Loucy (cell line): ENCODE measurements around the gene SEPTIN2.

Source experiments
- H2AFZ ChIP-seq: fragments of 200-600 bp; sonication (generic); 2 replicates; pipeline ENCODE4 v1.6.0; 2016; ENCODE audit warnings: antibody characterized with exemption, mild to moderate bottlenecking, low read length, moderate library complexity
- H3F3A ChIP-seq: fragments of 200-600 bp; 2 replicates; pipeline ENCODE4 v1.6.0; 2016; ENCODE audit warnings: antibody characterized with exemption, low read depth, mild to moderate bottlenecking
- H3K27me3 ChIP-seq: fragments of 200-600 bp; sonication (generic); 2 replicates; pipeline ENCODE4 v1.6.1; 2014; ENCODE audit warnings: low read length, mild to moderate bottlenecking; ENCODE audit not compliant: insufficient read depth, poor library complexity, severe bottlenecking
- H3K36me3 ChIP-seq: fragments of 200-600 bp; sonication (generic); 2 replicates; pipeline ENCODE4 v1.6.1; 2016; ENCODE audit warnings: low read length; ENCODE audit not compliant: insufficient read depth
- H3K4me1 ChIP-seq: fragments of 200-600 bp; sonication (generic); 2 replicates; pipeline ENCODE4 v1.5.1; 2014; ENCODE audit warnings: low read length, mild to moderate bottlenecking; ENCODE audit not compliant: insufficient read depth, poor library complexity, severe bottlenecking
- H3K4me2 ChIP-seq: fragments of 200-600 bp; sonication (generic); 2 replicates; pipeline ENCODE4 v1.6.0; 2014; ENCODE audit warnings: antibody characterized with exemption, low read length, low read depth, mild to moderate bottlenecking; ENCODE audit not compliant: poor library complexity, severe bottlenecking
- H3K4me3 ChIP-seq: fragments of 200-600 bp; sonication (generic); 2 replicates; pipeline ENCODE4 v1.5.1; 2014; ENCODE audit warnings: low read length, mild to moderate bottlenecking, mixed read lengths; ENCODE audit not compliant: poor library complexity, severe bottlenecking
- H3K79me2 ChIP-seq: fragments of 200-600 bp; sonication (generic); 2 replicates; pipeline ENCODE4 v1.6.1; 2014; ENCODE audit warnings: low read length; ENCODE audit not compliant: insufficient read depth
- H3K9ac ChIP-seq: fragments of 200-600 bp; sonication (generic); 2 replicates; pipeline ENCODE4 v1.6.0; 2014; ENCODE audit warnings: mild to moderate bottlenecking, low read depth, low read length, moderate library complexity; ENCODE audit not compliant: poor library complexity, severe bottlenecking
- H3K9me2 ChIP-seq: fragments of 200-600 bp; sonication (generic); replicated peaks from 2 replicates; pipeline ENCODE4 v1.6.1; 2016; ENCODE audit warnings: low read depth, low read length, mixed read lengths
- H3K9me3 ChIP-seq: fragments of 200-600 bp; sonication (generic); 2 replicates; pipeline ENCODE4 v1.6.1; 2014; ENCODE audit warnings: mild to moderate bottlenecking, antibody characterized with exemption, low read length, low read depth; ENCODE audit not compliant: insufficient read depth
- H4K20me1 ChIP-seq: fragments of 200-600 bp; sonication (generic); 2 replicates; pipeline ENCODE4 v1.6.0; 2014; ENCODE audit warnings: antibody characterized with exemption, low read length, mild to moderate bottlenecking; ENCODE audit not compliant: insufficient read depth, poor library complexity, severe bottlenecking
- EZH2phosphoT487 ChIP-seq: fragments of 200-600 bp; IDR thresholded peaks from 2 replicates; pipeline ENCODE4 v1.6.1; 2018; ENCODE audit warnings: antibody characterized with exemption, mild to moderate bottlenecking, moderate library complexity, borderline replicate concordance
- TF ChIP-seq, protein P1 (sequence below): fragments of 200-600 bp; sonication (generic); conservative IDR thresholded peaks from 2 replicates; pipeline ENCODE4 v1.5.1; 2014; ENCODE audit warnings: mild to moderate bottlenecking, antibody characterized with exemption, low read length

The SEPTIN2 gene

DNA sequence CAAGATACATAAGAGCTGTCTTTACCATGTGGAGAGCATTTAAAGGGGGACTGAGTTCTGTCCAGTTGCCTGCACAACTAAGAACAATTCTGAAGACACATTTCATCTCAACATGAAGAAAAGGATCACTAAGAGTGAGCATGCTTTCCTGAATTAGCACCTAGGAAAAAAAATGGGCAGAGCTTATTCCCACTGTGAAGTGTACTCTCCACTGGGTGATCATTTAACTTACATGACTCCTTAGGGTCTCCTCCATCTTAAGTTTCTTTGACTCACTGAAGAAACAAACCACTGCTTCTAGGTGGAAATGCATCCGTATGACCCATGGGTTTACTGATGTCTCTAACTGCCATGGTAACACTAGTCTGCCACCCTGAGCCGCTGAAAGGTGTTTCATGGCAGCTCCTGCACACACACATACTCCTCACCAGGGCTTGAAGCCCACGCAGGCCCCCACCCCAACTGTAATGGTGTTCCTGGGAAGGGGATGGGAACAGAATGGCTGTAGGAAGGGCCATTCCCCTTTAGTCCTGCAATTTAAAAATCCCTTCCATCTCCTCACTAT, 27.3 kb upstream of the SEPTIN2 start:
- peaks cover 95% of the 10 kb centered on the region for H3K79me2 ChIP-seq
- no peaks in the 10 kb centered on the region for H3K27me3 ChIP-seq
- H3K9me2 ChIP-seq: no peaks in the 10 kb centered on the region
- no peak overlapping the region for H3K4me2 ChIP-seq
- no peaks in the 10 kb centered on the region for H3K9me3 ChIP-seq
- no peaks in the 10 kb centered on the region; the same call in 1 of the 2 replicates for H3K36me3 ChIP-seq
- H3K4me1 ChIP-seq: peaks cover 34% of the 10 kb centered on the region
- no peak overlapping the region for H3K4me3 ChIP-seq
- peaks cover 4% of the 10 kb centered on the region; the same call in 1 of the 2 replicates for H3F3A ChIP-seq
- TF ChIP-seq, protein P1, sequence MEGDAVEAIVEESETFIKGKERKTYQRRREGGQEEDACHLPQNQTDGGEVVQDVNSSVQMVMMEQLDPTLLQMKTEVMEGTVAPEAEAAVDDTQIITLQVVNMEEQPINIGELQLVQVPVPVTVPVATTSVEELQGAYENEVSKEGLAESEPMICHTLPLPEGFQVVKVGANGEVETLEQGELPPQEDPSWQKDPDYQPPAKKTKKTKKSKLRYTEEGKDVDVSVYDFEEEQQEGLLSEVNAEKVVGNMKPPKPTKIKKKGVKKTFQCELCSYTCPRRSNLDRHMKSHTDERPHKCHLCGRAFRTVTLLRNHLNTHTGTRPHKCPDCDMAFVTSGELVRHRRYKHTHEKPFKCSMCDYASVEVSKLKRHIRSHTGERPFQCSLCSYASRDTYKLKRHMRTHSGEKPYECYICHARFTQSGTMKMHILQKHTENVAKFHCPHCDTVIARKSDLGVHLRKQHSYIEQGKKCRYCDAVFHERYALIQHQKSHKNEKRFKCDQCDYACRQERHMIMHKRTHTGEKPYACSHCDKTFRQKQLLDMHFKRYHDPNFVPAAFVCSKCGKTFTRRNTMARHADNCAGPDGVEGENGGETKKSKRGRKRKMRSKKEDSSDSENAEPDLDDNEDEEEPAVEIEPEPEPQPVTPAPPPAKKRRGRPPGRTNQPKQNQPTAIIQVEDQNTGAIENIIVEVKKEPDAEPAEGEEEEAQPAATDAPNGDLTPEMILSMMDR: no peak
- no peak for TF ChIP-seq EZH2phosphoT487
- peaks cover 13% of the 10 kb centered on the region for H4K20me1 ChIP-seq
- no peak overlapping the region for H2AFZ ChIP-seq
- peak overlapping the region; percentile 9 for H3K9ac ChIP-seq

DNA sequence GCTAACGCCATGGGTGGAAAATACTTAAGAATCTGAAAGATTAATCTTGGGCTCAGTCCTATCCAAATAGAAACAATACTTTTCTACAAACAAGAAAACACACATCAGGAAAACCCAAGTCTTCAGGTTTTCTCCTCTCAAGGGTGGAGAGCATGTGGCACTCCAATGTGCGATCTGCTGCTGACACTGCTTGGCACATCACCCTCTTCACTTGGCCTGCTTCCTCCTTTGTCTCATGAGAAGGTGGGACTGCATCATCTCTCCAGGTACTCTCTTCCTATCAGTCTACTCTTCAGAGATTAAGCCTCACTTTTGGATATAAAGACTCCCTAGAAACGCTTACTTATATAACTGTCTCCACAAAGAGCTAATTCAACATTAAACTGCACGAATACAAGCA, 26.7 kb upstream of the SEPTIN2 start:
- H4K20me1 ChIP-seq: peaks cover 13% of the 10 kb centered on the region
- H3K27me3 ChIP-seq: no peaks in the 10 kb centered on the region
- no peak overlapping the region for H3K4me3 ChIP-seq
- H2AFZ ChIP-seq: no peak overlapping the region
- H3F3A ChIP-seq: peaks cover 4% of the 10 kb centered on the region; the same call in 1 of the 2 replicates
- no peaks in the 10 kb centered on the region; the same call in 1 of the 2 replicates for H3K36me3 ChIP-seq
- peaks cover 34% of the 10 kb centered on the region for H3K4me1 ChIP-seq
- H3K79me2 ChIP-seq: peaks cover 96% of the 10 kb centered on the region
- no peaks in the 10 kb centered on the region for H3K9me2 ChIP-seq
- no peaks in the 10 kb centered on the region for H3K9me3 ChIP-seq
- TF ChIP-seq, protein P1: no peak
- H3K4me2 ChIP-seq: no peak overlapping the region
- no peak overlapping the region for H3K9ac ChIP-seq

DNA sequence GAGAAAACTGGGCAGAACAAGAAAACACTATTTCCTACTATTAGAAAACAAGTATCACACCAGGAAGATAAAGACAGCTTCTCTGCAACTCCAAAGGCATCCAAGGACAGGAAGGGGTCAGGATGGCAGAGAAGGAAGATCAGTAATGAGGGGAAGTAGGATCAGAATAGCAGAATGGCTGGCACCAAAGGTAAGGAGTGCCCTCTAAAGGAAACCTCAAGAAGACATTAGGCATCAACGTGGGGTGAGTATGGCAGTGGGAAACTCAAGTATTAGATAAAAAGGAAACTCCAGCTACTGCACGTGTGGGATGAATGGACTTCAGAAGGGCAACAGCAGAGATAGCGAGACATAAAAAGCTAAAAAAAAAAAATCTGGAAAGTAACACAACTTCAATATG, 26.1 kb upstream of the SEPTIN2 start:
- Histone ChIP-seq H4K20me1 (peaks cover 13% of the 10 kb centered on the region), H3F3A (peaks cover 4% of the 10 kb centered on the region; the same call in 1 of the 2 replicates), H3K79me2 (peaks cover 96% of the 10 kb centered on the region), H3K9ac (no peak overlapping the region), H3K4me2 (no peak overlapping the region), H2AFZ (no peak overlapping the region), H3K4me1 (peaks cover 34% of the 10 kb centered on the region), H3K9me3 (no peaks in the 10 kb centered on the region), H3K36me3 (no peaks in the 10 kb centered on the region; the same call in 1 of the 2 replicates), H3K4me3 (no peak overlapping the region), H3K27me3 (no peaks in the 10 kb centered on the region), H3K9me2 (no peaks in the 10 kb centered on the region)
- TF ChIP-seq, protein P1: peak; percentile 60
- no peak for TF ChIP-seq EZH2phosphoT487
